ENCODE results near the gene CAMK2A. TPM values are rescaled to one million over a fixed set of nuclear protein-coding genes. Genes with fewer than 3 reads are reported as not detected.

The CAMK2A gene
- total and polyA plus RNA-seq, 4 donors = under 0.01 TPM; not detected in 3

GRCh38 chr5:150301170-150301505 lies 11.6 kb upstream of the CAMK2A start:
- no peak overlapping the region for H3K4me3 ChIP-seq (ENCODE audit: low read depth in 1 of 3, low read length in 3 of 3)
- TF ChIP-seq ATF3 (IDR thresholded peaks at IDR 0.05) = no peak
- TF ChIP-seq HNF4A (conservative IDR thresholded peaks at IDR 0.05) = no peak
- no peak for TF ChIP-seq GABPA (IDR thresholded peaks at IDR 0.05 in 1 of 2, conservative IDR thresholded peaks at IDR 0.05 in 1 of 2)
- TF ChIP-seq EGR1 (IDR thresholded peaks at IDR 0.05; ENCODE audit: low read depth in 2 of 2) = no peak
- TF ChIP-seq YY1 (IDR thresholded peaks at IDR 0.05) = no peak
- TF ChIP-seq HNF4G (IDR thresholded peaks at IDR 0.05) = no peak
- TF ChIP-seq FOXA1 (IDR thresholded peaks at IDR 0.05) = no peak
- no peak for TF ChIP-seq SP1 (IDR thresholded peaks at IDR 0.05)
- no peak for TF ChIP-seq REST (IDR thresholded peaks at IDR 0.05)
- no peak for TF ChIP-seq CTCF (IDR thresholded peaks at IDR 0.05; ENCODE audit: low read depth, low read length, missing input control)
- no peak for TF ChIP-seq TAF1 (conservative IDR thresholded peaks at IDR 0.05)
- TF ChIP-seq RAD21 (IDR thresholded peaks at IDR 0.05) = no peak
- no peak for TF ChIP-seq FOXA2 (IDR thresholded peaks at IDR 0.05)
- H3K36me3 ChIP-seq (ENCODE audit: control insufficient read depth in 4 of 4, insufficient read depth in 3 of 4, low read depth in 1 of 4, low read length in 3 of 4) = peaks cover 0 to 1% (median 0%) of the 10 kb centered on the region in 4 donors
- no peak overlapping the region for H3K9ac ChIP-seq (ENCODE audit: low read depth in 1 of 2, low read length in 2 of 2)
- DNase-seq (ENCODE audit: low spot score) = no peak
- peaks cover 0 to 5% (median under 1%) of the 10 kb centered on the region in 4 donors for H3K27me3 ChIP-seq (ENCODE audit: control insufficient read depth in 4 of 4, insufficient read depth in 4 of 4, low read length in 3 of 4)
- H3K9me3 ChIP-seq (ENCODE audit: control insufficient read depth in 4 of 4, low read length in 3 of 4) = no peaks in the 10 kb centered on the region
- H3K27ac ChIP-seq (ENCODE audit: low read depth in 1 of 2, low read length in 2 of 2) = no peak overlapping the region
- WGBS = 72% methylated on average over 1 of the region's 1 CpG
- H3K4me1 ChIP-seq (ENCODE audit: control insufficient read depth in 4 of 4, insufficient read depth in 4 of 4, low read length in 3 of 4) = peaks cover 6 to 10% (median 8%) of the 10 kb centered on the region in 4 donors

- Histone ChIP-seq H3K4me3 (ENCODE audit: low read depth in 1 of 3, low read length in 3 of 3) (no peak overlapping the region), H3K9me3 (ENCODE audit: control insufficient read depth in 4 of 4, low read length in 3 of 4) (no peaks in the 10 kb centered on the region), H3K27me3 (ENCODE audit: control insufficient read depth in 4 of 4, insufficient read depth in 4 of 4, low read length in 3 of 4) (peaks cover 0 to 5% (median under 1%) of the 10 kb centered on the region in 4 donors), H3K9ac (ENCODE audit: low read depth in 1 of 2, low read length in 2 of 2) (no peak overlapping the region), H3K36me3 (ENCODE audit: control insufficient read depth in 4 of 4, insufficient read depth in 3 of 4, low read depth in 1 of 4, low read length in 3 of 4) (peaks cover 0 to 1% (median 0%) of the 10 kb centered on the region in 4 donors), H3K4me1 (ENCODE audit: control insufficient read depth in 4 of 4, insufficient read depth in 4 of 4, low read length in 3 of 4) (peaks cover 6 to 10% (median 8%) of the 10 kb centered on the region in 4 donors), H3K27ac (ENCODE audit: low read depth in 1 of 2, low read length in 2 of 2) (no peak overlapping the region)
- TF ChIP-seq HNF4A (conservative IDR thresholded peaks at IDR 0.05) = no peak
- TF ChIP-seq ZBTB33 (IDR thresholded peaks at IDR 0.05) = no peak
- TF ChIP-seq TAF1 (conservative IDR thresholded peaks at IDR 0.05) = no peak
- no peak for TF ChIP-seq NR2F2 (IDR thresholded peaks at IDR 0.05)
- TF ChIP-seq RAD21 (IDR thresholded peaks at IDR 0.05) = no peak
- no peak for TF ChIP-seq ATF3 (IDR thresholded peaks at IDR 0.05)
- TF ChIP-seq JUND (IDR thresholded peaks at IDR 0.05) = no peak
- 85% methylated on average over 13 of the region's 13 CpGs for WGBS
- DNase-seq (ENCODE audit: low spot score) = no peak
Observed at GRCh38 chr5:150300496-150301169, 11.1 kb upstream of the CAMK2A start.
